ENCODE measurements around the gene DVL1. TPM values are rescaled to one million over a fixed set of nuclear protein-coding genes. Genes with fewer than 3 reads are reported as not detected.
"Not testable (repeated sequence)": the region's sequence is repeated elsewhere in the genome, so short reads cannot be mapped to it uniquely, and the experiment has no call there.

The DVL1 gene
- total RNA-seq, 1 donor from 2014 or later = 55.0 TPM

GRCh38 chr1:1385931-1386330, 36.7 kb upstream of the DVL1 start:
- Histone ChIP-seq H3K4me1 (ENCODE audit: insufficient read depth, low read length) (no peaks in the 10 kb centered on the region), H3K79me2 (ENCODE audit: insufficient read depth, low read length) (peaks cover 35% of the 10 kb centered on the region), H4K20me1 (ENCODE audit: insufficient read depth, low read length) (peaks cover 45% of the 10 kb centered on the region), H3K9ac (ENCODE audit: low read length) (no peak overlapping the region), H3K4me2 (ENCODE audit: low read length) (no peak overlapping the region), H3K4me3 (ENCODE audit: insufficient read depth, low read depth, low read length) (no peak overlapping the region), H3K27me3 (ENCODE audit: insufficient read depth, low read length) (no peaks in the 10 kb centered on the region), H3K36me3 (ENCODE audit: insufficient read depth, low read length) (peaks cover 35% of the 10 kb centered on the region), H2AFZ (ENCODE audit: low read depth, low read length) (no peak overlapping the region), H3K27ac (ENCODE audit: low read depth, low read length) (no peak overlapping the region), H3K9me3 (ENCODE audit: insufficient read depth, low read depth, low read length) (no peaks in the 10 kb centered on the region)
- H3K4me1 Mint-ChIP-seq (ENCODE audit: low read depth, unreplicated experiment) = no peaks in the 10 kb centered on the region
- no peak overlapping the region for H3K4me3 Mint-ChIP-seq (ENCODE audit: unreplicated experiment)
- H3K36me3 Mint-ChIP-seq (ENCODE audit: low read depth, unreplicated experiment) = peaks cover 17% of the 10 kb centered on the region
- no peak for TF ChIP-seq EZH2 (IDR thresholded peaks at IDR 0.05; ENCODE audit: insufficient read depth, low read length)
- no peak for TF ChIP-seq CTCF (IDR thresholded peaks at IDR 0.05; ENCODE audit: insufficient read depth, low read depth, low read length)
- H3K27me3 Mint-ChIP-seq (ENCODE audit: low read depth, unreplicated experiment) = no peaks in the 10 kb centered on the region
- H3K27ac Mint-ChIP-seq (ENCODE audit: unreplicated experiment) = peak overlapping the region; percentile 41
- FAIRE-seq (no peak), DNase-seq (ENCODE audit: low read depth) (no peak)
- H3K9me3 Mint-ChIP-seq (ENCODE audit: unreplicated experiment) = no peaks in the 10 kb centered on the region

DNA sequence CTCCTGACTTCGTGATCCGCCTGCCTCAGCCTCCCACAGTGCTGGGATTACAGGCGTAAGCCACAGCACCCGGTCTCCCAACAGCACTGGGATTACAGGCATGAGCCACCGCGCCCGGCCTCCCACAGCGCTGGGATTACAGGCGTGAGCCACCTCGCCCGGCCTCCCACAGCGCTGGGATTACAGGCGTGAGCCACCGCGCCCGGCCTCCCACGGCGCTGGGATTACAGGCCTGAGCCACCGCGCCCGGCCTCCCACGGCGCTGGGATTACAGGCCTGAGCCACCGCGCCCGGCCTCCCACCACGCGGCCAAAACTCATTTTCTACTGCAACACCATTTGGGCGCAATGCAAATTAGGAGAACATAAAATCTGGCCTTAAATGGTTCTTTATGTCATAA, 36.1 kb upstream of the DVL1 start:
- H3K79me2 ChIP-seq (ENCODE audit: insufficient read depth, low read length) = peaks cover 32% of the 10 kb centered on the region
- H2AFZ ChIP-seq (ENCODE audit: low read depth, low read length); H3K27me3 Mint-ChIP-seq (ENCODE audit: low read depth, unreplicated experiment); H3K27ac Mint-ChIP-seq (ENCODE audit: unreplicated experiment); FAIRE-seq; H3K9ac ChIP-seq (ENCODE audit: low read length); H3K27me3 ChIP-seq (ENCODE audit: insufficient read depth, low read length); DNase-seq (ENCODE audit: low read depth); H3K27ac ChIP-seq (ENCODE audit: low read depth, low read length); H3K4me1 Mint-ChIP-seq (ENCODE audit: low read depth, unreplicated experiment); H3K9me3 Mint-ChIP-seq (ENCODE audit: unreplicated experiment); H3K4me3 Mint-ChIP-seq (ENCODE audit: unreplicated experiment); H3K4me2 ChIP-seq (ENCODE audit: low read length); H3K9me3 ChIP-seq (ENCODE audit: insufficient read depth, low read depth, low read length); H3K4me3 ChIP-seq (ENCODE audit: insufficient read depth, low read depth, low read length); H3K4me1 ChIP-seq (ENCODE audit: insufficient read depth, low read length): not testable (repeated sequence)
- peaks cover 17% of the 10 kb centered on the region for H3K36me3 Mint-ChIP-seq (ENCODE audit: low read depth, unreplicated experiment)
- H3K36me3 ChIP-seq (ENCODE audit: insufficient read depth, low read length) = peaks cover 30% of the 10 kb centered on the region
- peaks cover 41% of the 10 kb centered on the region for H4K20me1 ChIP-seq (ENCODE audit: insufficient read depth, low read length)

DNA sequence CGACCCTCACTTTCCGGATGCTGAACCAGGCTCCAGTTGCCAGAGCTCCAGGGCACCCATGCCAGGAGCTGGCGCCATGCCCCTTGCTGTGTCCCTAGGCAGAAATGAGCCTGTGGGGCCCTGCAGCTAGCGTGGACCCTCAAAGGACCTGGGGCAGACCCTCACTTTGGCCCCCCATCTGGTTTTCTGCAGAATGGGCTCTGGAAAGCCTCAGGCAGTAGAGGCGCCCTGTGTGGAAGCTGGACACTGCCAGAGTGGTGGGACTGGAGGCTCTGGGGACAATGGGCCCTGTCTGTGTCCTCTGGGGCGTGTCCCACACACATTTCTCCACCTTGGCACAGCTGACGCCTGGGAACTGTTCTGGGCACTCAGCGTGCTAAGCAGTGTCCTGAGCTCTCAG, 32.1 kb upstream of the DVL1 start:
- DNase-seq (ENCODE audit: low read depth) = no peak
- no peak for FAIRE-seq
- TF ChIP-seq CTCF (IDR thresholded peaks at IDR 0.05; ENCODE audit: insufficient read depth, low read depth, low read length) (no peak), EZH2 (IDR thresholded peaks at IDR 0.05; ENCODE audit: insufficient read depth, low read length) (no peak)
- no peak overlapping the region for H3K27ac Mint-ChIP-seq (ENCODE audit: unreplicated experiment)
- H3K9me3 Mint-ChIP-seq (ENCODE audit: unreplicated experiment) = no peaks in the 10 kb centered on the region
- peaks cover 8% of the 10 kb centered on the region for H3K36me3 ChIP-seq (ENCODE audit: insufficient read depth, low read length)
- H3K9ac ChIP-seq (ENCODE audit: low read length) = no peak overlapping the region
- peaks cover 6% of the 10 kb centered on the region for H3K36me3 Mint-ChIP-seq (ENCODE audit: low read depth, unreplicated experiment)
- no peaks in the 10 kb centered on the region for H3K27me3 ChIP-seq (ENCODE audit: insufficient read depth, low read length)
- no peak overlapping the region for H3K4me2 ChIP-seq (ENCODE audit: low read length)
- no peak overlapping the region for H3K4me3 ChIP-seq (ENCODE audit: insufficient read depth, low read depth, low read length)
- H3K27me3 Mint-ChIP-seq (ENCODE audit: low read depth, unreplicated experiment) = no peaks in the 10 kb centered on the region
- H4K20me1 ChIP-seq (ENCODE audit: insufficient read depth, low read length) = peaks cover 24% of the 10 kb centered on the region
- no peak overlapping the region for H3K27ac ChIP-seq (ENCODE audit: low read depth, low read length)
- H3K4me1 ChIP-seq (ENCODE audit: insufficient read depth, low read length) = no peaks in the 10 kb centered on the region
- H3K4me1 Mint-ChIP-seq (ENCODE audit: low read depth, unreplicated experiment) = no peaks in the 10 kb centered on the region
- H2AFZ ChIP-seq (ENCODE audit: low read depth, low read length) = no peak overlapping the region
- peaks cover 20% of the 10 kb centered on the region for H3K79me2 ChIP-seq (ENCODE audit: insufficient read depth, low read length)
- H3K4me3 Mint-ChIP-seq (ENCODE audit: unreplicated experiment) = no peak overlapping the region
- no peaks in the 10 kb centered on the region for H3K9me3 ChIP-seq (ENCODE audit: insufficient read depth, low read depth, low read length)
